Heart left ventricle (tissue), 16 donors: ENCODE results near the gene LHFPL2. TPM values are rescaled to one million over a fixed set of nuclear protein-coding genes. Genes with fewer than 3 reads are reported as not detected.
A peak's percentile ranks its signal among the peaks of the same experiment; 100 is the strongest.

ENCODE experiments used
- ATAC-seq, 4 donors: fragments of 200-7000 bp; cut with Tn5 transposase; one replicate each; pipeline ENCODE4 v1.9.1; 2020 to 2022; ENCODE audit warnings: moderate library complexity in 4 of 4, mild to moderate bottlenecking in 3 of 4, moderate number of reproducible peaks in 1 of 4
- DNase-seq, 5 donors: peaks; one replicate each; pipeline ENCODE4 v3.0.0-alpha.2; 2020
- H3K27ac ChIP-seq, 12 donors: fragments of 200-600 bp; sonication (generic) in 4 of 12; one replicate each; pipeline versions ENCODE4 v1.5.0 to v1.8.0; 2016 to 2022; ENCODE audit warnings: mild to moderate bottlenecking in 2 of 12
- H3K27me3 ChIP-seq, 9 donors: fragments of 200-600 bp; sonication (generic) in 2 of 9; one replicate each; pipeline versions ENCODE4 v1.5.1 to v1.8.0; 2016 to 2022; ENCODE audit warnings: mild to moderate bottlenecking in 3 of 9
- H3K36me3 ChIP-seq, 9 donors: fragments of 200-600 bp; sonication (generic) in 2 of 9; one replicate each; pipeline versions ENCODE4 v1.5.0 to v1.8.0; 2018 to 2022; ENCODE audit warnings: mild to moderate bottlenecking in 2 of 9
- H3K4me1 ChIP-seq, 12 donors: fragments of 200-600 bp; sonication (generic) in 4 of 12; one replicate each; pipeline versions ENCODE4 v1.5.0 to v1.8.0; 2016 to 2022; ENCODE audit warnings: mild to moderate bottlenecking in 3 of 12
- H3K4me3 ChIP-seq, 12 donors: fragments of 200-600 bp; sonication (generic) in 4 of 12; one replicate each; pipeline versions ENCODE4 v1.5.0 to v1.8.0; 2017 to 2022; ENCODE audit warnings: mild to moderate bottlenecking in 9 of 12, moderate library complexity in 4 of 12
- H3K9me3 ChIP-seq, 12 donors: fragments of 200-600 bp; sonication (generic) in 4 of 12; one replicate each; pipeline versions ENCODE4 v1.5.0 to v1.8.0; 2016 to 2022; ENCODE audit warnings: mild to moderate bottlenecking in 1 of 12
- POLR2A ChIP-seq, 2 donors: fragments of 450-650 bp; IDR thresholded peaks; one replicate each; pipeline ENCODE4 v1.6.1; 2017; ENCODE audit warnings: antibody characterized with exemption in 2 of 2, mild to moderate bottlenecking in 2 of 2, moderate library complexity in 2 of 2
- WGBS, 4 donors: extraction: QIAGEN DNeasy Blood & Tissue Kit in 2 of 4; methylation state at CpG; one replicate each; pipeline versions ENCODE4 v1.1.5 to v1.1.7; 2013 to 2018; 5-methylcytosine and 5-hydroxymethylcytosine counted together
- intact Hi-C, 10 donors: fragments of 100-400 bp; cut with DNase I; formaldehyde crosslinking; loops; one replicate each; pipeline versions ENCODE4 v1.11.1 to v1.14.2; 2022
- polyA plus RNA-seq, 2 donors: library from polyadenylated mRNA; stranded (reverse); fragments of 200-250 nt; gene quantifications; one replicate each; pipeline ENCODE4 v1.2.3, GENCODE V29; 2013
- total RNA-seq, 9 donors: library from RNA; depleted of rRNA in 2 of 9; stranded (reverse); fragments of >200 nt in 2 of 9; fragmentation: NEBNext Ultra II Directional in 3 of 9; extraction: Animal tissue kit (Norgen Biotek cat#: 25700) in 3 of 9; gene quantifications; one replicate each; pipeline versions ENCODE4 v1.1.0 to v1.2.4, GENCODE V29; 2016 to 2023
- TF ChIP-seq, protein P1 (sequence below), 12 donors: fragments of 200-600 bp; sonication (generic) in 4 of 12; IDR thresholded peaks; one replicate each; pipeline versions ENCODE4 v1.5.0 to v1.8.0; 2018 to 2022; ENCODE audit warnings: antibody characterized with exemption in 12 of 12, mild to moderate bottlenecking in 5 of 12
- donor health status: ischemic (EF 13 %, LVEDD 7.1; RV severe dilation, severe dysfunction).
- donor health status: healthy with polysubstance abuse.
- donor health status: DM: no; HTN: yes; CAD: no.
- donor health status: DM: no; HTN: no; CAD: no.
- donor health status: ischemic (EF 25% LVEDD 6.9; RV normal size, moderate dysfunction).
- donor health status: ischemic (EF 25% LVEDD 5.7; RV mildly dilated, moderate dysfunction).
- donor health status: healthy.
- donor health status: DM: yes; HTN: yes; CAD: no.
- donor health status: ischemic (EF 35%, LVEDD 5.7; RV mildly dilated, moderate dysfunction).
- donor health status: nonischemic (EF 11% LVEDD 7.7; RV severe dilation, severe dysfunction).
- donor health status: DM: yes; HTN: yes; CAD: no.
- donor health status: PGD.
- donor health status: ischemic (EF 29% LVEDD 5.4; RV normal size, mild dysfunction).
- donor health status: nonischemic (EF 23%, LVEDD 6.1; RV moderate dilation, normal function).

Gene LHFPL2
- total and polyA plus RNA-seq, 11 donors: 1.8 to 35.6 (median 10.1) TPM

DNA sequence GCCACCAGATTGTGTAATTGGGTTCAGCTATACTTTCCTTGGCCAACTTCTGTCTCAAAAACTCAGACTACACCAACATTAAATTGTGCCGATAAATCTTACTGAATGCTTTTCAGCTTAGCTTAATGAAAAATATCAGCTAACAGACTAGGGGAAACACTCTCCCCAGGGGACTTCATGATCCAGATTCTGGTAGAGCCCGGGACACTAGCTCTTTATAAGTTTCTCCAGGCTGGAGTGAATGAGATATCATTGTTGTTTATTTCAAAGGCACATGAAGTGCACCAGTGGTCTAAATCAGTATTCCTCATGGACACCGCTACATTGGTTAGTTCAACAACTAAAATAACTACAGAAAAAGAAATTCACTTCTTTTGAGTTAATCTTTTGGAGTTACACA, 10.5 kb upstream of the LHFPL2 start:
- Histone ChIP-seq H3K27ac (peak overlapping the region in 7 of 12 donors; percentile 2 to 63 (median 29)), H3K36me3 (no peaks in the 10 kb centered on the region), H3K4me1 (peaks cover 0 to 27% (median 9%) of the 10 kb centered on the region in 12 donors), H3K4me3 (no peak overlapping the region), H3K27me3 (no peaks in the 10 kb centered on the region), H3K9me3 (no peaks in the 10 kb centered on the region)
- no peak for TF ChIP-seq POLR2A (IDR thresholded peaks at IDR 0.05)
- TF ChIP-seq, protein P1, sequence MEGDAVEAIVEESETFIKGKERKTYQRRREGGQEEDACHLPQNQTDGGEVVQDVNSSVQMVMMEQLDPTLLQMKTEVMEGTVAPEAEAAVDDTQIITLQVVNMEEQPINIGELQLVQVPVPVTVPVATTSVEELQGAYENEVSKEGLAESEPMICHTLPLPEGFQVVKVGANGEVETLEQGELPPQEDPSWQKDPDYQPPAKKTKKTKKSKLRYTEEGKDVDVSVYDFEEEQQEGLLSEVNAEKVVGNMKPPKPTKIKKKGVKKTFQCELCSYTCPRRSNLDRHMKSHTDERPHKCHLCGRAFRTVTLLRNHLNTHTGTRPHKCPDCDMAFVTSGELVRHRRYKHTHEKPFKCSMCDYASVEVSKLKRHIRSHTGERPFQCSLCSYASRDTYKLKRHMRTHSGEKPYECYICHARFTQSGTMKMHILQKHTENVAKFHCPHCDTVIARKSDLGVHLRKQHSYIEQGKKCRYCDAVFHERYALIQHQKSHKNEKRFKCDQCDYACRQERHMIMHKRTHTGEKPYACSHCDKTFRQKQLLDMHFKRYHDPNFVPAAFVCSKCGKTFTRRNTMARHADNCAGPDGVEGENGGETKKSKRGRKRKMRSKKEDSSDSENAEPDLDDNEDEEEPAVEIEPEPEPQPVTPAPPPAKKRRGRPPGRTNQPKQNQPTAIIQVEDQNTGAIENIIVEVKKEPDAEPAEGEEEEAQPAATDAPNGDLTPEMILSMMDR (IDR thresholded peaks at IDR 0.05): no peak
- ATAC-seq: peak; percentile 46 to 81 (median 73)
- peak in 1 of 5 donors; percentile 30 for DNase-seq
- intact Hi-C loops: loop anchor here in 1 of 10 donors (10.0 kb wide), 1 partner anchor 246 kb away; no protein-coding TSS in a partner anchor
- WGBS, 4 donors: 57 to 67% (median 62%) methylated on average over 3 of the region's 3 CpGs

GRCh38 chr5:78657201-78657600, 8.6 kb upstream of the LHFPL2 start:
- no peak overlapping the region for H3K27ac ChIP-seq
- H3K9me3 ChIP-seq: no peaks in the 10 kb centered on the region
- H3K27me3 ChIP-seq: no peaks in the 10 kb centered on the region
- H3K4me3 ChIP-seq: no peak overlapping the region
- intact Hi-C loops: loop anchor here in 1 of 10 donors (10.0 kb wide), 1 partner anchor 248 kb away; no protein-coding TSS in a partner anchor
- DNase-seq (no peak), ATAC-seq (no peak)
- no peaks in the 10 kb centered on the region for H3K36me3 ChIP-seq
- H3K4me1 ChIP-seq: peaks cover 0 to 32% (median 9%) of the 10 kb centered on the region in 12 donors
- 98 to 99% (median 98%) methylated on average over 2 of the region's 2 CpGs for WGBS, 4 donors
- no peak for TF ChIP-seq POLR2A (IDR thresholded peaks at IDR 0.05)
- TF ChIP-seq, protein P1 (IDR thresholded peaks at IDR 0.05): no peak

DNA sequence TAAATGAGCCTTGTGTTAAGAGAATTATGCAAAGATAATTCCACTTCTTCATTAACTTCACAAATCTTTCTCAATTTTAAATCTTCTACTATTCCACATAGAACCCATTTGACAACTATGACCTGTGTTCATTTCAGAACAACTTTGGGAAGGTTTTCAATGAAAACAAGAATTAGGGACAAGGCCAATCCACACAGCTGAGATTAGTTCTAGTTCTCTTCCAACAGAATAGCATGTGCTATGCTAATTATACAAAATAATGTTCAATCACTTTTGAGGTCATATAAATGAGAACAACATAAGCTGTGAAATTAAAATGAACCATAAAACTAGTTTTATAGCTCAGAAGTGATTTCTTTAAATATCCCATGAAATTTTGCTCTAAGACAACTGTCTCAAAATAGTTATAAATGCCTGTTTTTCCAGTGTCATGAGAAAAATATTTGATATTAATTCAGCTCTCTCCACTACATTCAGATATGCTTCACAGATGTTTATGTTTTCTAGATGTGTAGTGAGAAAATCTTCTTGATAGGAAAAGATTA, 7.2 kb upstream of the LHFPL2 start:
- H3K36me3 ChIP-seq: no peaks in the 10 kb centered on the region
- DNase-seq (no peak), ATAC-seq (peak in 3 of 4 donors; percentile 43 to 53 (median 52))
- H3K4me1 ChIP-seq: peaks cover 0 to 32% (median 9%) of the 10 kb centered on the region in 12 donors
- no peaks in the 10 kb centered on the region for H3K27me3 ChIP-seq
- H3K27ac ChIP-seq: no peak overlapping the region
- no peak overlapping the region for H3K4me3 ChIP-seq
- TF ChIP-seq, protein P1 (IDR thresholded peaks at IDR 0.05): no peak
- no peak for TF ChIP-seq POLR2A (IDR thresholded peaks at IDR 0.05)
- intact Hi-C loops: loop anchor here in 1 of 10 donors (10.0 kb wide), 1 partner anchor 249 kb away; no protein-coding TSS in a partner anchor
- no peaks in the 10 kb centered on the region for H3K9me3 ChIP-seq

DNA sequence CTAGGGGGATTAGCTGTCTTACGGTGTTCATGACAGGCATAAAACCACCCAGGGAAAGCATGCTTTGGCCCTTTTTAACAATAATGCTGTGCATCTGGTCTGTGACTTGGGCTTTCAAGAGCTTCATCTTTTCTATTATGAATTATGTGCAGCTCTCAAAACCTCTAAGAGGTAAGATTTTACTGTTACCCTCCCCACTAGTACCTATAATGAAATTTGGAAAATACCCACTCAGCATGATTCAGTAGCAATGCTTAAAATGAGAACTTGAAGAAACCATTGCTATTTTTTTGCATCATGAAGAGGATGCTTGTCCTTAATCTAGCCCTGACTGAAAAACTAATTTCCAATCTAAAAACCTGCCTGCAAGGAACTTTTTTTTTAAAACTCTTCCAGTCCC, 5.8 kb upstream of the LHFPL2 start:
- no peak for ATAC-seq
- no peaks in the 10 kb centered on the region for H3K9me3 ChIP-seq
- H3K36me3 ChIP-seq: no peaks in the 10 kb centered on the region
- no peaks in the 10 kb centered on the region for H3K27me3 ChIP-seq
- no peak for TF ChIP-seq POLR2A (IDR thresholded peaks at IDR 0.05)
- peaks cover 0 to 19% (median 2%) of the 10 kb centered on the region in 12 donors for H3K4me1 ChIP-seq
- no peak for DNase-seq
- no peak overlapping the region for H3K27ac ChIP-seq
- intact Hi-C loops: loop anchor here in 1 of 10 donors (10.0 kb wide), 1 partner anchor 250 kb away; no protein-coding TSS in a partner anchor
- H3K4me3 ChIP-seq: no peak overlapping the region
- WGBS, 4 donors: 90 to 94% (median 91%) methylated on average over 1 of the region's 1 CpG
